H9 (cell line): ENCODE results near the gene SRSF6. TPM values are rescaled to one million over a fixed set of nuclear protein-coding genes. Genes with fewer than 3 reads are reported as not detected.
A peak's percentile ranks its signal among the peaks of the same experiment; 100 is the strongest.

Source experiments
- DNase-seq: peaks from one replicate; pipeline ENCODE4 v3.0.0-alpha.2; 2017
- H2AFZ ChIP-seq: one replicate; pipeline ENCODE4 v1.6.1; 2013; ENCODE audit warnings: mild to moderate bottlenecking, low read length, control low read depth, moderate library complexity
- H2AK5ac ChIP-seq: 2 replicates; pipeline ENCODE4 v1.6.1; 2013; ENCODE audit warnings: low read length, control low read depth, mixed read lengths; ENCODE audit not compliant: insufficient read length
- H2BK120ac ChIP-seq: one replicate; pipeline ENCODE4 v1.6.1; 2013; ENCODE audit warnings: low read depth, mild to moderate bottlenecking, low read length, control low read depth, inconsistent platforms; ENCODE audit not compliant: poor library complexity, severe bottlenecking
- H2BK12ac ChIP-seq: 2 replicates; pipeline ENCODE4 v1.6.1; 2013; ENCODE audit warnings: low read length, control low read depth, mixed read lengths, low read depth; ENCODE audit not compliant: insufficient read length
- H2BK15ac ChIP-seq: 2 replicates; pipeline ENCODE4 v1.6.1; 2013; ENCODE audit warnings: low read depth, low read length, control low read depth
- H2BK20ac ChIP-seq: one replicate; pipeline ENCODE4 v1.6.1; 2013; ENCODE audit warnings: low read depth, mild to moderate bottlenecking, low read length, control low read depth, inconsistent platforms; ENCODE audit not compliant: poor library complexity, severe bottlenecking
- H2BK5ac ChIP-seq: 2 replicates; pipeline ENCODE4 v1.6.1; 2013; ENCODE audit warnings: low read length, control low read depth, mixed read lengths; ENCODE audit not compliant: insufficient read length
- H3K14ac ChIP-seq: 2 replicates; pipeline ENCODE4 v1.6.1; 2013; ENCODE audit warnings: low read length, control low read depth; ENCODE audit not compliant: insufficient read depth
- H3K18ac ChIP-seq: 2 replicates; pipeline ENCODE4 v1.6.1; 2013; ENCODE audit warnings: low read depth, mild to moderate bottlenecking, mixed read lengths, low read length, control low read depth; ENCODE audit not compliant: insufficient read length
- H3K23ac ChIP-seq: 2 replicates; pipeline ENCODE4 v1.6.1; 2013; ENCODE audit warnings: low read length, control low read depth, mixed read lengths, low read depth; ENCODE audit not compliant: insufficient read length
- H3K23me2 ChIP-seq: 2 replicates; pipeline ENCODE4 v1.6.1; 2013; ENCODE audit warnings: low read depth, mild to moderate bottlenecking, mixed read lengths, low read length, control low read depth; ENCODE audit not compliant: insufficient read length, poor library complexity, severe bottlenecking
- H3K27ac ChIP-seq: 2 replicates; pipeline ENCODE4 v1.5.1; 2013; ENCODE audit warnings: low read length, control low read depth, mixed read lengths, low read depth; ENCODE audit not compliant: insufficient read length
- H3K27me3 ChIP-seq: 2 replicates; pipeline ENCODE4 v1.6.1; 2013; ENCODE audit warnings: low read length, control low read depth, inconsistent platforms; ENCODE audit not compliant: insufficient read depth
- H3K4ac ChIP-seq: 2 replicates; pipeline ENCODE4 v1.6.1; 2013; ENCODE audit warnings: low read depth, mild to moderate bottlenecking, control low read depth, inconsistent platforms, low read length, moderate library complexity
- H3K4me1 ChIP-seq: 2 replicates; pipeline ENCODE4 v1.6.1; 2013; ENCODE audit warnings: low read length, control low read depth, inconsistent platforms; ENCODE audit not compliant: insufficient read depth
- H3K4me2 ChIP-seq: 2 replicates; pipeline ENCODE4 v1.6.1; 2013; ENCODE audit warnings: low read length, control low read depth, mixed read lengths; ENCODE audit not compliant: insufficient read length, insufficient read depth
- H3K56ac ChIP-seq: 2 replicates; pipeline ENCODE4 v1.6.1; 2013; ENCODE audit warnings: low read depth, mild to moderate bottlenecking, mixed read lengths, low read length, control low read depth; ENCODE audit not compliant: insufficient read length
- H3K79me1 ChIP-seq: 2 replicates; pipeline ENCODE4 v1.6.1; 2013; ENCODE audit warnings: low read depth, mild to moderate bottlenecking, moderate library complexity, low read length, control low read depth, inconsistent platforms; ENCODE audit not compliant: insufficient read depth, poor library complexity, severe bottlenecking
- H3K79me2 ChIP-seq: 2 replicates; pipeline ENCODE4 v1.6.1; 2013; ENCODE audit warnings: low read length, control low read depth, inconsistent platforms; ENCODE audit not compliant: insufficient read depth
- H3K9ac ChIP-seq: 2 replicates; pipeline ENCODE4 v1.6.1; 2013; ENCODE audit warnings: low read length, control low read depth, mixed read lengths; ENCODE audit not compliant: insufficient read length; ENCODE audit errors: extremely low read depth
- H3K9me3 ChIP-seq: one replicate; pipeline ENCODE4 v1.6.1; 2013; ENCODE audit warnings: low read depth, low read length, inconsistent platforms; ENCODE audit not compliant: control insufficient read depth
- H3T11ph ChIP-seq: one replicate; pipeline ENCODE4 v1.6.1; 2013; ENCODE audit warnings: mild to moderate bottlenecking, low read length, control low read depth, inconsistent platforms
- H4K20me1 ChIP-seq: one replicate; pipeline ENCODE4 v1.6.1; 2013; ENCODE audit not compliant: control insufficient read depth, insufficient read length, insufficient read depth
- H4K5ac ChIP-seq: 2 replicates; pipeline ENCODE4 v1.6.1; 2013; ENCODE audit warnings: low read depth, mild to moderate bottlenecking, mixed read lengths, low read length, control low read depth; ENCODE audit not compliant: insufficient read length
- H4K8ac ChIP-seq: replicated peaks from 2 replicates; pipeline ENCODE4 v1.6.1; 2013; ENCODE audit warnings: low read length, control low read depth, mixed read lengths, low read depth; ENCODE audit not compliant: insufficient read length
- H4K91ac ChIP-seq: 2 replicates; pipeline ENCODE4 v1.6.1; 2013; ENCODE audit warnings: low read depth, mild to moderate bottlenecking, moderate library complexity, mixed read lengths, low read length, control low read depth; ENCODE audit not compliant: insufficient read length
- H3K27ac Mint-ChIP-seq, 3 experiments: 2 replicates in 2 of 3; 3 replicates in 1 of 3; pipeline ENCODE4 v1.8.0; 2020 to 2021; ENCODE audit warnings: mixed read lengths in 3 of 3, mild to moderate bottlenecking in 1 of 3, moderate library complexity in 1 of 3
- H3K27me3 Mint-ChIP-seq: 2 replicates; pipeline ENCODE4 v1.8.0; 2021; ENCODE audit warnings: low read depth, mild to moderate bottlenecking, moderate library complexity, mixed read lengths
- H3K36me3 Mint-ChIP-seq, 3 experiments: 2 replicates in 2 of 3; 3 replicates in 1 of 3; pipeline ENCODE4 v1.8.0; 2020 to 2021; ENCODE audit warnings: low read depth in 3 of 3, mixed read lengths in 3 of 3; ENCODE audit not compliant: insufficient read depth in 1 of 3
- H3K4me1 Mint-ChIP-seq, 2 experiments: 2 replicates each; pipeline ENCODE4 v1.8.0; 2020; ENCODE audit warnings: mixed read lengths in 2 of 2
- H3K4me3 Mint-ChIP-seq, 2 experiments: 2 replicates in 1 of 2; 3 replicates in 1 of 2; pipeline ENCODE4 v1.8.0; 2020 to 2021; ENCODE audit warnings: mild to moderate bottlenecking in 2 of 2, mixed read lengths in 2 of 2, moderate library complexity in 1 of 2
- H3K9me3 Mint-ChIP-seq, 2 experiments: 2 replicates in 1 of 2; 3 replicates in 1 of 2; pipeline ENCODE4 v1.8.0; 2020; ENCODE audit warnings: mild to moderate bottlenecking in 2 of 2, mixed read lengths in 2 of 2, moderate library complexity in 1 of 2
- CTCF ChIP-seq: fragments of 200-600 bp; sonication (generic); conservative IDR thresholded peaks from 3 replicates; pipeline ENCODE4 v1.8.0; 2021; ENCODE audit warnings: antibody characterized with exemption, mild to moderate bottlenecking
- WGBS: extraction: QIAGEN DNeasy Blood & Tissue Kit; methylation state at CpG from one replicate; pipeline ENCODE4 v1.1.7; 2013; ENCODE audit warnings: missing lambda C conversion rate, low lambda C conversion rate, mixed read lengths; ENCODE audit not compliant: insufficient read length; ENCODE audit errors: extremely low coverage; 5-methylcytosine and 5-hydroxymethylcytosine counted together
- long read RNA-seq: library from polyadenylated mRNA; unstranded; transcript quantifications from one replicate; pipeline ENCODE4 v2.0.0, GENCODE V29; 2020
- total RNA-seq: library from RNA; stranded (reverse); gene quantifications from 2 replicates; pipeline ENCODE4 v1.2.1, GENCODE V29; 2021

SRSF6 gene
- total RNA-seq, result 336 and 340 TPM in 2 replicates
- long read RNA-seq, full-length matches to known transcripts, result 400 of 444 reads
- long read RNA-seq, partial matches to known transcripts, result 23 of 444 reads
- long read RNA-seq, other reads (novel, unspliced or antisense), result 21 of 444 reads

- H3K23me2 ChIP-seq, result peaks cover 3% of the 10 kb centered on the region
- H3K4me2 ChIP-seq, result peak within 1 kb of the TSS; percentile 72
- H3K27me3 Mint-ChIP-seq, result peaks cover 13% of the 10 kb centered on the region
- no peaks in the 10 kb centered on the region for H4K20me1 ChIP-seq
- no peak within 1 kb of the TSS for H2AFZ ChIP-seq
- peaks cover 3 to 6% of the 10 kb centered on the region in 2 experiments; a peak in 4 of 5 replicates for H3K9me3 Mint-ChIP-seq
- peak within 1 kb of the TSS; percentile 100 for H4K91ac ChIP-seq
- H3K79me2 ChIP-seq, result peaks cover 7% of the 10 kb centered on the region; the same call in 1 of the 2 replicates
- DNase-seq, result peak; percentile 89
- 0 out of 2 replicates have a peak, but pooled peaks cover 2% of the 10 kb centered on the region for H3K4me1 ChIP-seq
- H2AK5ac ChIP-seq, result peak within 1 kb of the TSS; percentile 97
- no peak within 1 kb of the TSS for H2BK12ac ChIP-seq
- no peak within 1 kb of the TSS for H2BK20ac ChIP-seq
- H4K8ac ChIP-seq, result peak within 1 kb of the TSS; percentile 99
- peak within 1 kb of the TSS; percentile 100 for H3K14ac ChIP-seq
- WGBS, result no CpG with 5 or more reads among the region's 101 CpGs
- H3K27ac Mint-ChIP-seq, result peak within 1 kb of the TSS; percentile 100
- peak within 1 kb of the TSS; percentile 100 for H2BK120ac ChIP-seq
- H3K27me3 ChIP-seq, result no peaks in the 10 kb centered on the region
- H3K36me3 Mint-ChIP-seq, result peaks cover 34 to 46% (median 43%) of the 10 kb centered on the region in 3 experiments
- H3K18ac ChIP-seq, result peak within 1 kb of the TSS; percentile 100
- H3K56ac ChIP-seq, result peak within 1 kb of the TSS; percentile 76
- peaks cover 10 to 29% of the 10 kb centered on the region in 2 experiments for H3K4me1 Mint-ChIP-seq
- peak within 1 kb of the TSS; percentile 69 for H3K27ac ChIP-seq
- H2BK5ac ChIP-seq, result peak within 1 kb of the TSS; percentile 92
- H3K9ac ChIP-seq, result peak within 1 kb of the TSS; percentile 99
- no peak within 1 kb of the TSS for H3K23ac ChIP-seq
- peak within 1 kb of the TSS; percentile 99 for H3K4ac ChIP-seq
- peak within 1 kb of the TSS; percentile 98 for H4K5ac ChIP-seq
- peak within 1 kb of the TSS; percentile 90 to 93 for H3K4me3 Mint-ChIP-seq
- peak within 1 kb of the TSS; percentile 85 for H3T11ph ChIP-seq
- H2BK15ac ChIP-seq, result peak within 1 kb of the TSS; percentile 60; the same call in 1 of the 2 replicates
- no peaks in the 10 kb centered on the region for H3K9me3 ChIP-seq
- no peak for TF ChIP-seq CTCF
- H3K79me1 ChIP-seq, result no peaks in the 10 kb centered on the region
Observed at GRCh38 chr20:43457640-43458421, at the start of gene SRSF6. Gene SRSF6, plus strand, starts transcription at chr20:43457896. Its CDS starts 138 bp downstream, at chr20:43458034.
